Lung (tissue), 12 donors: ENCODE data around the gene RIPK4. TPM values are rescaled to one million over a fixed set of nuclear protein-coding genes. Genes with fewer than 3 reads are reported as not detected.

ENCODE experiments used
- ATAC-seq: fragments of 200-7000 bp; cut with Tn5 transposase; one replicate; pipeline ENCODE4 v1.9.1; 2020; ENCODE audit warnings: moderate number of reproducible peaks; ENCODE audit not compliant: insufficient read depth, low FRiP score
- DNase-seq, 3 donors: peaks; one replicate each; pipeline ENCODE4 v3.0.0-alpha.2; 2013 to 2017
- H3K27ac ChIP-seq, 2 donors: one replicate each; pipeline ENCODE4 v1.5.1; 2013; ENCODE audit warnings: mild to moderate bottlenecking in 2 of 2, moderate library complexity in 2 of 2, control low read depth in 1 of 2, inconsistent platforms in 1 of 2, low read depth in 1 of 2, low read length in 1 of 2
- H3K27me3 ChIP-seq, 3 donors: one replicate each; pipeline ENCODE4 v1.5.1; 2013; ENCODE audit warnings: low read length in 2 of 3; ENCODE audit not compliant: control insufficient read depth in 3 of 3, insufficient read depth in 3 of 3
- H3K36me3 ChIP-seq, 4 donors: one replicate each; pipeline ENCODE4 v1.5.1; 2013; ENCODE audit warnings: low read length in 4 of 4, mild to moderate bottlenecking in 1 of 4, moderate library complexity in 1 of 4; ENCODE audit not compliant: control insufficient read depth in 4 of 4, insufficient read depth in 4 of 4
- H3K4me1 ChIP-seq, 5 donors: one replicate each; pipeline ENCODE4 v1.5.1; 2013; ENCODE audit warnings: low read length in 5 of 5, mild to moderate bottlenecking in 2 of 5, moderate library complexity in 1 of 5; ENCODE audit not compliant: control insufficient read depth in 5 of 5, insufficient read depth in 5 of 5
- H3K4me3 ChIP-seq: one replicate; pipeline ENCODE4 v1.5.1; 2013; ENCODE audit warnings: mild to moderate bottlenecking, control low read depth, moderate library complexity
- H3K9ac ChIP-seq, 2 donors: one replicate each; pipeline ENCODE4 v1.5.1; 2013; ENCODE audit warnings: low read length in 2 of 2, control low read depth in 1 of 2; ENCODE audit not compliant: insufficient read depth in 1 of 2
- H3K9me3 ChIP-seq, 4 donors: one replicate each; pipeline ENCODE4 v1.5.1; 2013; ENCODE audit warnings: low read length in 3 of 4, mild to moderate bottlenecking in 1 of 4, moderate library complexity in 1 of 4; ENCODE audit not compliant: control insufficient read depth in 4 of 4, insufficient read depth in 3 of 4
- CTCF ChIP-seq: IDR thresholded peaks from 2 replicates; pipeline ENCODE4 v1.5.1; 2012; ENCODE audit warnings: mild to moderate bottlenecking; ENCODE audit errors: control extremely low read depth, extremely low read depth
- WGBS, 2 donors: extraction: QIAGEN DNeasy Blood & Tissue Kit; methylation state at CpG; one replicate each; pipeline ENCODE4 v1.1.7; 2013; 5-methylcytosine and 5-hydroxymethylcytosine counted together
- polyA plus RNA-seq, 2 donors: library from polyadenylated mRNA; stranded (reverse); fragments of 200-250 nt; gene quantifications; one replicate each; pipeline ENCODE4 v1.2.1, GENCODE V29; 2013
- total RNA-seq, 2 donors: library from RNA; depleted of rRNA in 1 of 2; stranded (reverse); fragments of >200 nt in 1 of 2; gene quantifications; one replicate each; pipeline ENCODE4 v1.2.1, GENCODE V29; 2014 to 2021
- donor health status: control.
- donor health status: control.
- donor health status: Bipolar disorder and iron deficiency.
- donor health status: healthy.
- donor health status: DM: yes; HTN: yes; CAD: no.

Gene RIPK4
- total and polyA plus RNA-seq, 4 donors = 5.0 to 21.6 (median 9.1) TPM

- no peak for TF ChIP-seq CTCF
- Histone ChIP-seq H3K27ac (no peak overlapping the region), H3K4me3 (no peak overlapping the region), H3K9ac (no peak overlapping the region), H3K4me1 (no peaks in the 10 kb centered on the region), H3K36me3 (peaks cover 0 to 11% (median 0%) of the 10 kb centered on the region in 4 donors), H3K9me3 (peaks cover 0 to 15% (median 3%) of the 10 kb centered on the region in 4 donors), H3K27me3 (no peaks in the 10 kb centered on the region)
- 91 to 93% methylated on average over 12 of the region's 12 CpGs for WGBS, 2 donors
- ATAC-seq (no peak), DNase-seq (no peak)
Measured at GRCh38 chr21:41739011-41739410, 27.8 kb downstream of the RIPK4 start.

- DNase-seq (no peak), ATAC-seq (no peak)
- WGBS, 2 donors = 86 to 87% methylated on average over 9 of the region's 9 CpGs
- Histone ChIP-seq H3K36me3 (peaks cover 0 to 11% (median 0%) of the 10 kb centered on the region in 4 donors), H3K27me3 (no peaks in the 10 kb centered on the region), H3K4me1 (no peaks in the 10 kb centered on the region), H3K9me3 (peaks cover 0 to 15% (median 3%) of the 10 kb centered on the region in 4 donors), H3K4me3 (no peak overlapping the region), H3K27ac (no peak overlapping the region), H3K9ac (no peak overlapping the region)
- no peak for TF ChIP-seq CTCF
Measured at GRCh38 chr21:41737651-41738324, 29.1 kb downstream of the RIPK4 start.

GRCh38 chr21:41736423-41736822, 30.4 kb downstream of the RIPK4 start:
- DNase-seq (no peak), ATAC-seq (no peak)
- H3K4me3 ChIP-seq = no peak overlapping the region
- no peak overlapping the region for H3K27ac ChIP-seq
- peaks cover 0 to 12% (median 3%) of the 10 kb centered on the region in 4 donors for H3K9me3 ChIP-seq
- TF ChIP-seq CTCF = no peak
- no peaks in the 10 kb centered on the region for H3K27me3 ChIP-seq
- H3K9ac ChIP-seq = no peak overlapping the region
- peaks cover 0 to 10% (median 0%) of the 10 kb centered on the region in 4 donors for H3K36me3 ChIP-seq
- WGBS, 2 donors = 67 to 94% methylated on average over 2 of the region's 2 CpGs
- H3K4me1 ChIP-seq = no peaks in the 10 kb centered on the region
